Memory B cell (primary cell): Measurements from ENCODE around the gene SRSF6.
"Not testable (repeated sequence)": the region's sequence is repeated elsewhere in the genome, so short reads cannot be mapped to it uniquely, and the experiment has no call there.

ENCODE experiments used
- ATAC-seq: fragments of 150-1000 bp; cut with Tn5 transposase; 2 replicates; pipeline ENCODE4 v1.10.0; 2021; ENCODE audit warnings: low read depth, mild to moderate bottlenecking, moderate library complexity
- DNase-seq, 2 donors: peaks; one replicate each; pipeline ENCODE4 v3.0.0; 2022; ENCODE audit warnings: low spot score in 2 of 2
- H3K27ac Mint-ChIP-seq: one replicate; pipeline ENCODE4 v1.8.0; 2022; ENCODE audit warnings: mild to moderate bottlenecking, moderate library complexity, mixed read lengths
- H3K27me3 Mint-ChIP-seq: one replicate; pipeline ENCODE4 v1.8.0; 2022; ENCODE audit warnings: mixed read lengths
- H3K36me3 Mint-ChIP-seq: one replicate; pipeline ENCODE4 v1.8.0; 2022; ENCODE audit warnings: mild to moderate bottlenecking, mixed read lengths
- H3K4me1 Mint-ChIP-seq: one replicate; pipeline ENCODE4 v1.8.0; 2022; ENCODE audit warnings: mixed read lengths
- H3K4me3 Mint-ChIP-seq: one replicate; pipeline ENCODE4 v1.8.0; 2022; ENCODE audit warnings: mild to moderate bottlenecking, moderate library complexity, mixed read lengths
- H3K9me3 Mint-ChIP-seq: one replicate; pipeline ENCODE4 v1.8.0; 2022; ENCODE audit warnings: mixed read lengths

SRSF6 gene

GRCh38 chr20:43457640-43458421 is at the start of gene SRSF6:
TSS of gene SRSF6 (plus strand) at chr20:43457896. CDS start at chr20:43458034, 138 bp downstream.
- Mint-ChIP-seq H3K27ac (peak within 1 kb of the TSS; percentile 99), H3K9me3 (no peaks in the 10 kb centered on the region), H3K27me3 (peaks cover 2% of the 10 kb centered on the region), H3K4me1 (peaks cover 6% of the 10 kb centered on the region), H3K4me3 (peak within 1 kb of the TSS; percentile 99), H3K36me3 (peaks cover 18% of the 10 kb centered on the region)
- ATAC-seq (peak; percentile 83), DNase-seq (peak; percentile 91 to 97)

GRCh38 chr20:43408848-43409576 is 48.7 kb upstream of the SRSF6 start:
- H3K27me3 Mint-ChIP-seq: peaks cover 26% of the 10 kb centered on the region
- H3K36me3 Mint-ChIP-seq: peaks cover 3% of the 10 kb centered on the region
- DNase-seq (no peak), ATAC-seq (no peak)
- no peak overlapping the region for H3K27ac Mint-ChIP-seq
- H3K4me3 Mint-ChIP-seq: no peak overlapping the region
- no peaks in the 10 kb centered on the region for H3K4me1 Mint-ChIP-seq
- peaks cover 4% of the 10 kb centered on the region for H3K9me3 Mint-ChIP-seq

- no peak for ATAC-seq
- H3K27me3 Mint-ChIP-seq: peaks cover 26% of the 10 kb centered on the region
- DNase-seq: no peak
- H3K9me3 Mint-ChIP-seq: peaks cover 4% of the 10 kb centered on the region
- H3K36me3 Mint-ChIP-seq: peaks cover 3% of the 10 kb centered on the region
- no peaks in the 10 kb centered on the region for H3K4me1 Mint-ChIP-seq
- no peak overlapping the region for H3K27ac Mint-ChIP-seq
- no peak overlapping the region for H3K4me3 Mint-ChIP-seq
These were observed 48.2 kb upstream of the SRSF6 start for GRCh38 chr20:43409577-43409913.

- ATAC-seq (no peak), DNase-seq (no peak)
- Mint-ChIP-seq H3K4me3 (no peak overlapping the region), H3K36me3 (peaks cover 10% of the 10 kb centered on the region), H3K27ac (no peak overlapping the region), H3K9me3 (peaks cover 20% of the 10 kb centered on the region), H3K27me3 (peaks cover 13% of the 10 kb centered on the region), H3K4me1 (no peaks in the 10 kb centered on the region)
These were observed 41.9 kb upstream of the SRSF6 start for GRCh38 chr20:43415661-43416430.

- no peak for DNase-seq
- H3K4me3 Mint-ChIP-seq: no peak overlapping the region
- H3K27ac Mint-ChIP-seq: no peak overlapping the region
- no peak for ATAC-seq
- H3K9me3 Mint-ChIP-seq: peaks cover 20% of the 10 kb centered on the region
- peaks cover 12% of the 10 kb centered on the region for H3K27me3 Mint-ChIP-seq
- no peaks in the 10 kb centered on the region for H3K4me1 Mint-ChIP-seq
- peaks cover 12% of the 10 kb centered on the region for H3K36me3 Mint-ChIP-seq
These were observed 41.0 kb upstream of the SRSF6 start for GRCh38 chr20:43416591-43417228.

- H3K27me3 Mint-ChIP-seq: peaks cover 14% of the 10 kb centered on the region
- H3K36me3 Mint-ChIP-seq: peaks cover 12% of the 10 kb centered on the region
- no peak for ATAC-seq
- no peak overlapping the region for H3K4me3 Mint-ChIP-seq
- DNase-seq: no peak
- H3K27ac Mint-ChIP-seq: no peak overlapping the region
- no peaks in the 10 kb centered on the region for H3K4me1 Mint-ChIP-seq
- peaks cover 20% of the 10 kb centered on the region for H3K9me3 Mint-ChIP-seq
These were observed 37.5 kb upstream of the SRSF6 start for GRCh38 chr20:43420192-43420591.

- H3K27ac Mint-ChIP-seq, H3K4me3 Mint-ChIP-seq, H3K4me1 Mint-ChIP-seq, DNase-seq, ATAC-seq: not testable (repeated sequence)
- Mint-ChIP-seq H3K36me3 (peaks cover 12% of the 10 kb centered on the region), H3K27me3 (peaks cover 12% of the 10 kb centered on the region), H3K9me3 (peaks cover 20% of the 10 kb centered on the region)
These were observed 36.8 kb upstream of the SRSF6 start for GRCh38 chr20:43420913-43421312.

- Mint-ChIP-seq H3K36me3 (no peaks in the 10 kb centered on the region), H3K4me3 (no peak overlapping the region), H3K4me1 (peaks cover 2% of the 10 kb centered on the region), H3K27me3 (peaks cover 17% of the 10 kb centered on the region), H3K27ac (no peak overlapping the region), H3K9me3 (peaks cover 3% of the 10 kb centered on the region)
- DNase-seq: no peak
- ATAC-seq: no peak
These were observed 31.5 kb upstream of the SRSF6 start for GRCh38 chr20:43426172-43426571.

GRCh38 chr20:43430265-43431133 is 27.2 kb upstream of the SRSF6 start:
- no peaks in the 10 kb centered on the region for H3K36me3 Mint-ChIP-seq
- no peak overlapping the region for H3K27ac Mint-ChIP-seq
- H3K4me1 Mint-ChIP-seq: peaks cover 5% of the 10 kb centered on the region
- H3K27me3 Mint-ChIP-seq: peaks cover 17% of the 10 kb centered on the region
- peaks cover 6% of the 10 kb centered on the region for H3K9me3 Mint-ChIP-seq
- DNase-seq (no peak), ATAC-seq (no peak)
- H3K4me3 Mint-ChIP-seq: no peak overlapping the region

GRCh38 chr20:43431134-43431519 is 26.6 kb upstream of the SRSF6 start:
- Mint-ChIP-seq H3K4me1 (peaks cover 5% of the 10 kb centered on the region), H3K27me3 (peaks cover 17% of the 10 kb centered on the region), H3K4me3 (no peak overlapping the region), H3K9me3 (peaks cover 6% of the 10 kb centered on the region), H3K36me3 (no peaks in the 10 kb centered on the region), H3K27ac (no peak overlapping the region)
- no peak for ATAC-seq
- DNase-seq: no peak

GRCh38 chr20:43432498-43432897 is 25.2 kb upstream of the SRSF6 start:
- Mint-ChIP-seq H3K36me3 (no peaks in the 10 kb centered on the region), H3K9me3 (peaks cover 4% of the 10 kb centered on the region), H3K27ac (no peak overlapping the region), H3K27me3 (peaks cover 11% of the 10 kb centered on the region), H3K4me3 (no peak overlapping the region), H3K4me1 (peaks cover 3% of the 10 kb centered on the region)
- ATAC-seq (no peak), DNase-seq (no peak)

GRCh38 chr20:43433250-43433854 is 24.3 kb upstream of the SRSF6 start:
- H3K4me3 Mint-ChIP-seq: no peak overlapping the region
- H3K9me3 Mint-ChIP-seq: peaks cover 3% of the 10 kb centered on the region
- H3K27ac Mint-ChIP-seq: no peak overlapping the region
- DNase-seq: no peak
- peaks cover 3% of the 10 kb centered on the region for H3K4me1 Mint-ChIP-seq
- H3K27me3 Mint-ChIP-seq: peaks cover 10% of the 10 kb centered on the region
- H3K36me3 Mint-ChIP-seq: no peaks in the 10 kb centered on the region
- ATAC-seq: no peak

- H3K27ac Mint-ChIP-seq: no peak overlapping the region
- H3K4me3 Mint-ChIP-seq: no peak overlapping the region
- peaks cover 10% of the 10 kb centered on the region for H3K27me3 Mint-ChIP-seq
These were observed 23.1 kb upstream of the SRSF6 start for GRCh38 chr20:43434565-43434964.

More at GRCh38 chr20:43434565-43434964, 23.1 kb upstream of the SRSF6 start:
- Mint-ChIP-seq H3K9me3 (peaks cover 7% of the 10 kb centered on the region), H3K36me3 (no peaks in the 10 kb centered on the region), H3K4me1 (peaks cover 12% of the 10 kb centered on the region)
- DNase-seq: no peak
- ATAC-seq: no peak
